HEK293T (cell line): ENCODE measurements around the gene UNC50.

Source experiments
- CTCF ChIA-PET: fragments of 350-600 bp; formaldehyde crosslinking; extraction: SDS; loops from one replicate; lab custom pipeline; 2021; ENCODE audit warnings: antibody characterized with exemption, inconsistent platforms; lab: Yijun Ruan, JAX
- POLR2A ChIA-PET: fragments of 350-600 bp; formaldehyde crosslinking; extraction: SDS; loops from one replicate; lab custom pipeline; 2020; ENCODE audit warnings: antibody characterized with exemption, inconsistent platforms; lab: Yijun Ruan, JAX
- DNase-seq: peaks from one replicate; pipeline ENCODE4 v3.0.0; 2012; ENCODE audit warnings: mixed read lengths; ENCODE audit errors: extremely low spot score
- ARNT ChIP-seq: fragments of 450-650 bp; IDR thresholded peaks from 2 replicates; pipeline ENCODE4 v1.6.1; 2017; ENCODE audit warnings: mild to moderate bottlenecking
- BHLHE40 ChIP-seq: fragments of 450-650 bp; IDR thresholded peaks from 2 replicates; pipeline ENCODE4 v1.6.1; 2016; ENCODE audit warnings: mild to moderate bottlenecking, moderate library complexity, borderline replicate concordance
- CTBP1 ChIP-seq: fragments of 450-650 bp; IDR thresholded peaks from 2 replicates; pipeline ENCODE4 v1.6.1; 2016; ENCODE audit warnings: borderline replicate concordance
- ELF4 ChIP-seq: fragments of 450-650 bp; IDR thresholded peaks from 2 replicates; pipeline ENCODE4 v1.6.1; 2017; ENCODE audit warnings: antibody characterized with exemption
- FOXA1 ChIP-seq: fragments of 450-650 bp; IDR thresholded peaks from 2 replicates; pipeline ENCODE4 v1.6.1; 2016; ENCODE audit warnings: mild to moderate bottlenecking
- FOXK2 ChIP-seq: fragments of 450-650 bp; IDR thresholded peaks from 2 replicates; pipeline ENCODE4 v1.6.1; 2016; ENCODE audit warnings: mild to moderate bottlenecking
- FOXM1 ChIP-seq: fragments of 450-650 bp; IDR thresholded peaks from 2 replicates; pipeline ENCODE4 v1.6.1; 2017; ENCODE audit warnings: mild to moderate bottlenecking, borderline replicate concordance
- HDGF ChIP-seq: fragments of 450-650 bp; IDR thresholded peaks from 2 replicates; pipeline ENCODE4 v1.6.1; 2017; ENCODE audit warnings: antibody characterized with exemption, borderline replicate concordance
- L3MBTL2 ChIP-seq: fragments of 450-650 bp; conservative IDR thresholded peaks from 2 replicates; pipeline ENCODE4 v1.6.1; 2016; ENCODE audit warnings: mild to moderate bottlenecking
- LEF1 ChIP-seq: fragments of 450-650 bp; IDR thresholded peaks from 2 replicates; pipeline ENCODE4 v1.6.1; 2017; ENCODE audit warnings: mild to moderate bottlenecking, borderline replicate concordance
- NFRKB ChIP-seq: fragments of 450-650 bp; IDR thresholded peaks from 2 replicates; pipeline ENCODE4 v1.6.1; 2016; ENCODE audit warnings: mild to moderate bottlenecking, moderate library complexity
- SP1 ChIP-seq: fragments of 450-650 bp; IDR thresholded peaks from 2 replicates; pipeline ENCODE4 v1.6.1; 2017
- SUZ12 ChIP-seq: fragments of 450-650 bp; IDR thresholded peaks from 2 replicates; pipeline ENCODE4 v1.6.1; 2016; ENCODE audit warnings: mild to moderate bottlenecking
- TARDBP ChIP-seq: fragments of 450-650 bp; IDR thresholded peaks from 2 replicates; pipeline ENCODE4 v1.6.1; 2016
- ZNF384 ChIP-seq: fragments of 450-650 bp; IDR thresholded peaks from 2 replicates; pipeline ENCODE4 v1.6.1; 2016
- TF ChIP-seq, protein P1 (sequence below): fragments of 450-650 bp; IDR thresholded peaks from 2 replicates; pipeline ENCODE4 v1.6.1; 2016

Gene UNC50

DNA sequence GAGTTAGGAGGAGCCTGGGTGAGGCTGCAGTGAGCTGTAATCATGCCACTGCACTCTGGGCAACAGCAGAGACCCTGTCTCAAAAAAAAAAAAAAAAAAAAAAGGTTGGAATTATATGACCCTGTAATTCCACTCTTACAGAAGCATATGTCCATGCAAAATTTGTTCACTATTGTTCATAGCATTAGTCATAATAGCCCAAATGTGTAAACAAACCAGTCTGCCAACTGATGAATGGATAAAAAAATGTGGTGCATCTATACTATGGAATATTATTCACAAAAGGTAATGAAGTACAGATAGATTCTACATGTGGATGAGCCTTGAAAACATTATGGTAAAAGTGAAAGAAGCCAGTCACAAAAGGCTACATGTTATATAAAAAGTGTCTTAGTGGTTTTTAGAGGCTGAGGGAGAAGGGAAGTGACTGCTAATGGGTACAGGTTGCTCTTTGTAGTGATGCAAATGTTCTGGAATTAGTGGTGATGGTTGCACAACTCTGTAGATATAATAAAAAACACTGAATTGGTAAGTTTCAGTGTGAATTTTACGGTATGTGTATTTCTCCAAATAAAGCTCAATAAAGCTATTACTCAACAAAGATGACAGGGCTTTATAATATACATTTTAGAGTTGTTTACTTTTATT, 9.5 kb upstream of the UNC50 start:
- ChIA-PET POLR2A (no interaction called here), CTCF (no interaction called here)
- no peak for DNase-seq
- TF ChIP-seq SUZ12 = no peak
- no peak for TF ChIP-seq SP1
- no peak for TF ChIP-seq ARNT
- no peak for TF ChIP-seq HDGF
- no peak for TF ChIP-seq NFRKB

- DNase-seq = peak; percentile 48
- CTCF ChIA-PET = interaction anchor here (0.6 to 1.0 kb wide), 5 partner anchors 34 to 219 kb away, joined by 3 to 4 read pairs (median 3); no protein-coding TSS in a partner anchor
- POLR2A ChIA-PET = no interaction called here
- TF ChIP-seq SP1 (no peak), BHLHE40 (no peak), HDGF (no peak), SUZ12 (no peak), FOXA1 (no peak), CTBP1 (no peak), ELF4 (no peak), LEF1 (no peak), FOXK2 (no peak), NFRKB (no peak), ZNF384 (no peak), FOXM1 (no peak), L3MBTL2 (no peak)
- TF ChIP-seq, protein P1, sequence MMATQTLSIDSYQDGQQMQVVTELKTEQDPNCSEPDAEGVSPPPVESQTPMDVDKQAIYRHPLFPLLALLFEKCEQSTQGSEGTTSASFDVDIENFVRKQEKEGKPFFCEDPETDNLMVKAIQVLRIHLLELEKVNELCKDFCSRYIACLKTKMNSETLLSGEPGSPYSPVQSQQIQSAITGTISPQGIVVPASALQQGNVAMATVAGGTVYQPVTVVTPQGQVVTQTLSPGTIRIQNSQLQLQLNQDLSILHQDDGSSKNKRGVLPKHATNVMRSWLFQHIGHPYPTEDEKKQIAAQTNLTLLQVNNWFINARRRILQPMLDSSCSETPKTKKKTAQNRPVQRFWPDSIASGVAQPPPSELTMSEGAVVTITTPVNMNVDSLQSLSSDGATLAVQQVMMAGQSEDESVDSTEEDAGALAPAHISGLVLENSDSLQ = no peak
Observed at GRCh38 chr2:98601532-98602132, 6.8 kb upstream of the UNC50 start.

DNA sequence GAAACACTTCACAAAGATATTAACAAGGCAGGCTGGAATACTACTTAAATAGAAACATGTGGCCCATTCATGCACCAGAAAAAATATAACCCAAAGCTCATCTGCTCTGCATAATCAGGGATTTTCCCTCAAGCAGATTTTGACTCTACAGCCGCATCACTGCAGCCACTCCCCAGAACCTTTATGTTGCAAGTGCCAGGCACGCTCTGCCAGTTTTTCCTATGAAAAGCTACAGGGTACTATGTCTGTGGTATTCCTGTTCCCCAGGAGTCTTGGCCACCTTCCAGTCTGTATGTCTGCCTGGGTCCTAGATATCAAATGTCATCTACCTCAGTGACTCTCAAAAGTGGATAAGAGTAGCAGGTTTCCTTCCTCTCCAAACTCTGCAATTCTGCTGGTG, 3.8 kb upstream of the UNC50 start:
- TF ChIP-seq ARNT (no peak), FOXK2 (no peak), FOXM1 (no peak), SP1 (no peak), TARDBP (no peak), L3MBTL2 (no peak), FOXA1 (no peak), ZNF384 (no peak)
- POLR2A ChIA-PET = no interaction called here
- DNase-seq = no peak
- CTCF ChIA-PET = interaction anchor here (0.6 kb wide), 1 partner anchor 556 kb away, joined by 3 read pairs; no protein-coding TSS in a partner anchor

DNA sequence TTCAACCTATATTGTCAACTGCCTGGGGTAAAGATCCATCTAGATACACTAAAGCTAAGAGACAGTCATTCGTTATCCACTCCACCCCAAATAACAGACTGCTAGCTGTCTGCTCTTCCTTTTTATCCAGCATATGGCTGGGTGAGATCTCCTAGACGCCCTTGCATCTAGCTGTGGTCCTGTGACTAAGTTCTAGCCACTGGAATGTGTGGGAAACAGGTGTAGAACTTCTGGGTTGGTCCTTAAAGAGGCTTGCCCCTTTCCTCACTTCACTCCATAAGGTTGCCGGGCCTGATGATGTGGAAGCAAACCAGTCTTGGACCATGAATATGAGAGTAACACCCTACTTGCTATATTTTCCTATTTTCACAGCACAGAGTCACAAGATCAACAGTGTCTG, 3.3 kb upstream of the UNC50 start:
- no peak for DNase-seq
- CTCF ChIA-PET = no interaction called here
- no peak for TF ChIP-seq ARNT
- TF ChIP-seq, protein P1 = no peak
- TF ChIP-seq FOXA1 = no peak
- POLR2A ChIA-PET = no interaction called here

GRCh38 chr2:98606431-98606830, 2.0 kb upstream of the UNC50 start:
- CTCF ChIA-PET = interaction anchor here (0.6 kb wide), 1 partner anchor 731 kb away, joined by 3 read pairs; the partner anchor contains the start of gene EIF5B
- DNase-seq = no peak
- POLR2A ChIA-PET = interaction anchor here (1.1 kb wide), 1 partner anchor 39 kb away, joined by 3 read pairs; no protein-coding TSS in a partner anchor
- TF ChIP-seq SUZ12 = no peak
- TF ChIP-seq ZNF384 = no peak
- TF ChIP-seq CTBP1 = no peak
- no peak for TF ChIP-seq NFRKB
- no peak for TF ChIP-seq BHLHE40
- no peak for TF ChIP-seq ARNT
- TF ChIP-seq FOXM1 = no peak
- TF ChIP-seq SP1 = no peak
- no peak for TF ChIP-seq FOXA1
- no peak for TF ChIP-seq ELF4
- no peak for TF ChIP-seq L3MBTL2
- TF ChIP-seq LEF1 = no peak
- no peak for TF ChIP-seq HDGF
- no peak for TF ChIP-seq TARDBP
- TF ChIP-seq, protein P1 = no peak
- TF ChIP-seq FOXK2 = no peak

- TF ChIP-seq L3MBTL2 (no peak), ELF4 (no peak), FOXM1 (no peak), LEF1 (no peak), SP1 (no peak), NFRKB (no peak)
- TF ChIP-seq, protein P1 = no peak
- POLR2A ChIA-PET = interaction anchor here (1.1 kb wide), 1 partner anchor 40 kb away, joined by 3 read pairs; no protein-coding TSS in a partner anchor
- CTCF ChIA-PET = interaction anchor here (0.6 kb wide), 1 partner anchor 166 kb away, joined by 3 read pairs; no protein-coding TSS in a partner anchor
- no peak for DNase-seq
Observed at GRCh38 chr2:98607104-98607503, 1.3 kb upstream of the UNC50 start.
